Thyroid gland (tissue), 4 donors: ENCODE measurements around the gene PLCB4.

Experiments
- CTCF ChIP-seq, 6 experiments: fragments of 200-600 bp in 3 of 6; fragments of 450-650 bp in 3 of 6; sonication (generic) in 3 of 6; IDR thresholded peaks; one replicate each; pipeline ENCODE4 v1.5.1; 2016 to 2019; ENCODE audit warnings: antibody characterized with exemption in 6 of 6, mild to moderate bottlenecking in 2 of 6, inconsistent platforms in 1 of 6, moderate library complexity in 1 of 6
- POLR2A ChIP-seq, 2 donors: fragments of 450-650 bp; IDR thresholded peaks; one replicate each; pipeline ENCODE4 v1.6.1; 2017; ENCODE audit warnings: antibody characterized with exemption in 2 of 2, mild to moderate bottlenecking in 2 of 2, moderate library complexity in 1 of 2

- TF ChIP-seq POLR2A (IDR thresholded peaks at IDR 0.05) (no peak), CTCF (IDR thresholded peaks at IDR 0.05) (no peak)
These were observed 175.1 kb downstream of the PLCB4 start for GRCh38 chr20:9243986-9244385.
